SK-N-SH (cell line): ENCODE data around the gene PAPPA2.
A peak's percentile ranks its signal among the peaks of the same experiment; 100 is the strongest.

Source experiments
- CTCF ChIP-seq: fragments of 200-600 bp; sonication (generic); IDR thresholded peaks from 2 replicates; pipeline ENCODE4 v1.6.1; 2017; ENCODE audit warnings: antibody characterized with exemption, mild to moderate bottlenecking, moderate library complexity
- ELF1 ChIP-seq: IDR thresholded peaks from 2 replicates; pipeline ENCODE4 v1.4.0; 2012
- EZH2phosphoT487 ChIP-seq: fragments of 200-600 bp; sonication (generic); IDR thresholded peaks from 2 replicates; pipeline ENCODE4 v1.6.1; 2017; ENCODE audit warnings: low read depth, mixed run types, mild to moderate bottlenecking, antibody characterized with exemption, moderate library complexity, borderline replicate concordance
- FOXM1 ChIP-seq: IDR thresholded peaks from 2 replicates; pipeline ENCODE4 v1.4.0; 2012; ENCODE audit warnings: low read depth, mild to moderate bottlenecking
- POLR2AphosphoS5 ChIP-seq: IDR thresholded peaks from 2 replicates; pipeline ENCODE4 v1.6.1; 2012; ENCODE audit warnings: low read depth, low read length
- RAD21 ChIP-seq: IDR thresholded peaks from 2 replicates; pipeline ENCODE4 v1.6.1; 2012; ENCODE audit warnings: mild to moderate bottlenecking, low read length
- RCOR1 ChIP-seq: fragments of 150-350 bp; IDR thresholded peaks from 2 replicates; pipeline ENCODE4 v1.6.1; 2017; ENCODE audit warnings: antibody characterized with exemption, low read length
- REST ChIP-seq: IDR thresholded peaks from 2 replicates; pipeline ENCODE4 v1.6.1; 2012; ENCODE audit warnings: mild to moderate bottlenecking, low read depth, low read length, moderate library complexity
- TAF1 ChIP-seq: IDR thresholded peaks from 2 replicates; pipeline ENCODE4 v1.6.1; 2012; ENCODE audit warnings: low read depth, mild to moderate bottlenecking, low read length, moderate library complexity, borderline replicate concordance
- YY1 ChIP-seq: IDR thresholded peaks from 2 replicates; pipeline ENCODE4 v1.4.0; 2012; ENCODE audit warnings: low read depth, mild to moderate bottlenecking
- TF ChIP-seq, protein P1 (sequence below): IDR thresholded peaks from 2 replicates; pipeline ENCODE4 v1.4.0; 2012; ENCODE audit warnings: low read depth, borderline replicate concordance

DNA sequence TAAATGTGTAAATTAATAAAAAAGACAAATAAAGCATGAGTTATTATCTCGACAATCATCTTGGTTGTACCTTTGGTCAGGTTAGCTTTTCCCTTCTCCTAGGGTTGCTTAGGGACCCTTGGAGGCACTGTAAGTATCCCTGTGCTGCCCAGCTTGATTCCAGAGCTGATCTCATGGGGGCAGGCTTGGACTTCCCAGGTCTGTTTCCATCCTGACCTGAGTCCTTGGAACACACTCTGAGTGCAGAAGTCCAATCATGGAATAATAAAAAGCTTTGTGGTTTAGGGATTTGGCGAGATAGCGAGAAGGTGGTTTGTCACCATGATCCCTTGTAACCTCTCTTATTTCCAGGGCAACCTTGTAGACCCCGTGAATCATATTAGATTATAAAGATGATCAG is 18.7 kb upstream of the PAPPA2 start:
- no peak for TF ChIP-seq REST
- TF ChIP-seq CTCF = no peak
- TF ChIP-seq ELF1 = no peak
- no peak for TF ChIP-seq TAF1
- TF ChIP-seq, protein P1, sequence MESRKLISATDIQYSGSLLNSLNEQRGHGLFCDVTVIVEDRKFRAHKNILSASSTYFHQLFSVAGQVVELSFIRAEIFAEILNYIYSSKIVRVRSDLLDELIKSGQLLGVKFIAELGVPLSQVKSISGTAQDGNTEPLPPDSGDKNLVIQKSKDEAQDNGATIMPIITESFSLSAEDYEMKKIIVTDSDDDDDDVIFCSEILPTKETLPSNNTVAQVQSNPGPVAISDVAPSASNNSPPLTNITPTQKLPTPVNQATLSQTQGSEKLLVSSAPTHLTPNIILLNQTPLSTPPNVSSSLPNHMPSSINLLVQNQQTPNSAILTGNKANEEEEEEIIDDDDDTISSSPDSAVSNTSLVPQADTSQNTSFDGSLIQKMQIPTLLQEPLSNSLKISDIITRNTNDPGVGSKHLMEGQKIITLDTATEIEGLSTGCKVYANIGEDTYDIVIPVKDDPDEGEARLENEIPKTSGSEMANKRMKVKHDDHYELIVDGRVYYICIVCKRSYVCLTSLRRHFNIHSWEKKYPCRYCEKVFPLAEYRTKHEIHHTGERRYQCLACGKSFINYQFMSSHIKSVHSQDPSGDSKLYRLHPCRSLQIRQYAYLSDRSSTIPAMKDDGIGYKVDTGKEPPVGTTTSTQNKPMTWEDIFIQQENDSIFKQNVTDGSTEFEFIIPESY = no peak
- no peak for TF ChIP-seq FOXM1
- no peak for TF ChIP-seq YY1
- no peak for TF ChIP-seq RCOR1
- TF ChIP-seq POLR2AphosphoS5 = no peak
- TF ChIP-seq EZH2phosphoT487 = no peak
- peak; percentile 23; the same call in 1 of the 2 replicates for TF ChIP-seq RAD21
